Activated naive CD8-positive, alpha-beta T cell treated with anti-CD3 and anti-CD28 coated beads, Interleukin-2, amount 50 U/mL, for 16 hours (primary cell): Measurements from ENCODE around the gene PDCD1LG2.
"Not testable (repeated sequence)": the region's sequence is repeated elsewhere in the genome, so short reads cannot be mapped to it uniquely, and the experiment has no call there.

ENCODE experiments used
- DNase-seq: peaks from one replicate; pipeline ENCODE4 v3.0.0-alpha.2; 2020; ENCODE audit warnings: low read depth, low spot score

The PDCD1LG2 gene

DNA sequence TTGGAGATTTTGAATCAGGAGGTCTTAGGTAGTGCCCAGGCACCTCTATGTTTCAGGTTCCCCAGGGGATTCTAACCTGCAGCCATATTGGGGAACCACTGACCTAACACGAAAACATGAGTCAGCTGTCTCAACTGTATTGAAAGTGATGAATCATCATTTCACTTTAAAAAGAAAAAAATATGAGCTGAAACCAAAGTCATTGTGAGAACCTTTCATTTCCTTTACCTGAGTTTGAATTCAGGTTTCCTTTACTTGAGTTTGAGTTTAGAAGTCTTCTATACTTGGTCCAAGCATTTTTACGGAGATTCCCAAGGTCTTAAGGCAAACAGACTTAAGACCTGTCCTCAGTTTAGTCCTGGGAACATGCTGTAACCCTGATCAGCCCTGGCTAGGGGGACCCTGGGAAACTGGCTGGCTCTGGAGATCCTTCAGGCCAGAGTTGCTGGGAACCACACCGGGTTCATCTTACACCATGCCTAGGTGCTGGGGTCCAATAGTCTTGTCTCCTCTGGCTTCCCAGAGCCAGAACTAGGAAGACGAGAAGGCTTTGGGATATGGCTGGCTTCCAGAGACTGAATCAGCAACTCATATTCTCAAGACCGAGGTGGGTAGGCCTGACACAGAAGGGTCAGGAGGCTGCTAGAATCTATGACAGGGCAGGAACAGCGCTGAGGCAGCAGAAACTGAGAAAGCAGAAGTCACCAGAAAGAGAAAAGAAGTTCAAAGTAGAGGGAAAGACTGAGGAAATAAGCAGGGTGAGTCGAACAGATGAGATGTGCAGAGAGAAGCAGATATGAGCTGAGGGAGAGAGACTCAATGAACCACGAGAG is 16.4 kb upstream of the PDCD1LG2 start:
- no peak for DNase-seq

DNA sequence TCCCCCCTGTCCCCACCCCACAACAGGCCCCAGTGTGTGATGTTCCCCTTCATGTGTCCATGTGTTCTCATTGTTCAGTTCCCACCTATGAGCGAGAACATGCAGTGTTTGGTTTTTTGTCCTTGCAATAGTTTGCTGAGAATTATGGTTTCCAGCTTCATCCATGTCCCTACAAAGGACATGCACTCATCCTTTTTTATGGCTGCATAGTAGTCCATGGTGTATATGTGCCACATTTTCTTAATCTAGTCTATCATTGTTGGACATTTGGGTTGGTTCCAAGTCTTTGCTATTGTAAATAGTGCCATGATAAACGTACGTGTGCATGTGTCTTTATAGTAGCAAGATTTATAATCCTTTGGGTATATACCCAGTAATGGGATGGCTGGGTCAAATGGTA is 15.6 kb upstream of the PDCD1LG2 start:
- DNase-seq = not testable (repeated sequence)

DNA sequence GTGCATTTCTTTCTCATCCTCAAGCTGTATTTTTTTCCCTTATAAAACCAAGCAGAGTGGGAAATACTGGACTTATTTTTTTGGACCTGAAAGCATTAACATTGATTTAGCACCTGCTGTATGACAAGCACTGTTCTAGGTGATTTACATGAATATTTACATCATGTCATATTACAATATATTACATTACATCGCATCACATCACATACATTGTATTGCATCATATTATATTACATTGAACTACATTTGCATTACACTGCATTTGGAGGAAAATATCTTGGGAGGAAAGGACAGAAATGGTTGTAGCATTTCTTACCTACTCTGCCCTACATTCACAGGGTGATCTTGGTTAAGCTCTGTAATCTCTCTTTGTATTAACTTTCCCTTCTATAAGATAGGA is 11.2 kb upstream of the PDCD1LG2 start:
- no peak for DNase-seq

- no peak for DNase-seq
Measured at GRCh38 chr9:5499889-5500398, 10.4 kb upstream of the PDCD1LG2 start.

GRCh38 chr9:5500441-5501235 is 9.7 kb upstream of the PDCD1LG2 start:
- DNase-seq = no peak

- no peak for DNase-seq
Measured at GRCh38 chr9:5502553-5502952, 7.8 kb upstream of the PDCD1LG2 start.

DNA sequence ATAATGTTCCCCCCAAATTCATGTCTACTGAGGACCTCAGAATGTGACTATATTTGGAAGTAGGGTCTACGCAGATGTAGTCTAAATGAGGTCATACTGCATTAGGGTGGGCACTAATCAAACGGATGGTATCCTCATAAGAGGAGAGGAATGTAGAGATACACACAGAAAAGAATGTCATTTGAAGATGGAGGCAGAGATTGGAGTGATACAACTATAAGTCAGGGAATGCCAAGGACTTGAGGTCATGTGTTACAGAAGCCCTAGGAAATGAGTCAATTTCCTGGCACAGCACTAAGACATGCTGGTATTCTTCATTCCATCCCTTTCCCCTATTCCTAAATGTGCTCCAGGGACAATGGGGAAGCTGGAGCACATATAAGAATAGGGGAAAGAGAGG is 758 bp upstream of the PDCD1LG2 start:
- no peak for DNase-seq

- no peak for DNase-seq
Measured at GRCh38 chr9:5510989-5511388, 658 bp downstream of the PDCD1LG2 start.

DNA sequence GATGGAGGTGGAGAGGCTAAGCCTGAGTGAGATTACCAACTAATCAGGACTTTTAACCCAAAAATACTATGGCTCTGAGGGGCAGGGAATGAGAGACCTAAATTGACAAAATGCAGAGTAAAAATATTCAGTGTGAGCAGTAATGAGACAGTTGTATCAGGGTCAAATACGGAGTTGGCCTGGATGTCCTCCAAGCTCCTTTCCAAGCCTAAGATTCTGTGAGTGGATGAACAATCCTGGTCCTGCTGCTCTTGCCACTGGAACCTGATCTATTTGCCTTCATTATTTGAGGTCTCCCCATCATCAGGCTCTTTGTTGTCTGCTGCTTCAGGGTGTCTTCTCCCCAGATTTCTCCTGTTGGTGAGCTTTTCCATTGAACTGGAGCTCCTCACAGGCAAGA is 1.1 kb downstream of the PDCD1LG2 start:
- DNase-seq = no peak

GRCh38 chr9:5511935-5512580 is 1.7 kb downstream of the PDCD1LG2 start:
- DNase-seq = no peak

- DNase-seq = no peak
Measured at GRCh38 chr9:5512658-5513452, 2.5 kb downstream of the PDCD1LG2 start.

DNA sequence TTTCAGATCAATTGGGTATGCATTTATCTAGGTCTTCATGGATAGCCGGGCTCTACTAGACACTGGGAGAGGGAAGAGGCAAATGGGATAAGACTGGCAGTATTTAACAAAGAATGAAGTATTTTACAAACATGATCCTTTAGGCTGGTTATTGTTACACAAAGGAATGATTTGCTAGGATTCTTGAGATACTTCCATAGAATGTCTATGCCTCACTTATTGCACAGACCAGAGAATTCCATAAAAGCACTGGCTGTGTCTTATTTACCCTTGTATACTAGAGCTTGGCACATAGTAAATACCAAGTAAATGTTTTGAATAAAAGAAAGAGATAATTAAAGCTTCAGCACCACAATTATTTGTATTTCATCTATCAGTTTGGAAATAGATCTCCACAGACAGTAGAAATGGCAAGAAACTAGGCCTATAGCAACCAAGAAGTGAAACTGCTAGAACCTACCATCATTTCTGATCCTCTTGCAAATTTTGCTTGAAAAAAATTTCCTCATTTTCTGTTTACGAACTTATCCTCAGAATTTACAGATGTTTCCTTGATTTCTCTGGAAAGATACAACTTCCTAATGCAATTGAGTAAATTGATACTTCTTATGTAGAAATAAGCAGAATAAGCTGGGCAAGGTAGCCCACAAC is 3.8 kb downstream of the PDCD1LG2 start:
- DNase-seq = no peak

DNA sequence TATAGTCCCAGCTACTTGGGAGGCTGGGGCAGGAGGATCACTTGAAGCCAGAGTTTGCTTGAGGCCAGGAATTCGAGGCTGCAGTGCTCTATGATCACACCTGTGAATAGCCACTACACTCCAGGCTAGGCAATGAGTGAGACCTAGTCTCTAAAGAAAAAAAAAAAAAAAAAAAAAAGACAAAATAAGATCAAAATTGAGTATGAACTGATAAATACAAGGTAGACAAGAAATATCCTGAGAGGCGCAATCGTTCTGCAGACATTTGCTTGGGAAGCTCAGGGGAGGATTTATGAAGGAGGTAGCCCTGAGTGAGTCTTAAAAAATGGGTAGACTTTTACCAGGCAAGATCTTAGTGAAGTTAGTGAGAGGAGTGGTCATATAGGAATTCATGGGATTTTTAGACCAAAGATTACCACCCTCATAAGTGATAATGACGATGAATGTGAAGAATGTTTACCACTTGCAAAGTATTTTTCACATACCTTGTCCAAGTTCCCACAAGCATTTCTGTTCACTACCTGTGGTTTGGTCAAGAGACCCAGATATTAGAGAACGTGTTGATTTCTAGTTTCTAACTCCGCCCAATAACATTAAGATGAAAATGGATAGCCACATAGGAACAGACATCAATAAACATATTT is 4.4 kb downstream of the PDCD1LG2 start:
- no peak for DNase-seq

DNA sequence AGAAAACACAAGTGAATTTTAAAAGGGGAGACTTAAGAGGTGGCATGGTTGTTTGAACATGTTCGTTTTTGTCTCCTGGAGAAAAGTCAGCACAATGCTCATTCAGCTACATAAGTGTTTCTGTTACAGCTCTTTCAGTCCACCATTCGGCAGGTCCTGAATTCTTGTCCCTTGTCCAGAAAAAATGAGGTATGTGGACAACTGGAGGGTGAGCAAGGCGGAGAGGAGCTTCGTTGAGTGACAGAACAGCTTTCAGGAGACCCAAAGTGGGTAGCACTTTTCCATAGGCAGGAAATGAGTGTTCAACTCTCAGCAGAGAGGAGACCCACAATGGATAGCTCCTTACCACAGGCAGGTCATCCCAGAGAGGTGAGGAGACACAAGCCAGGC is 4.9 kb downstream of the PDCD1LG2 start:
- DNase-seq = no peak

DNA sequence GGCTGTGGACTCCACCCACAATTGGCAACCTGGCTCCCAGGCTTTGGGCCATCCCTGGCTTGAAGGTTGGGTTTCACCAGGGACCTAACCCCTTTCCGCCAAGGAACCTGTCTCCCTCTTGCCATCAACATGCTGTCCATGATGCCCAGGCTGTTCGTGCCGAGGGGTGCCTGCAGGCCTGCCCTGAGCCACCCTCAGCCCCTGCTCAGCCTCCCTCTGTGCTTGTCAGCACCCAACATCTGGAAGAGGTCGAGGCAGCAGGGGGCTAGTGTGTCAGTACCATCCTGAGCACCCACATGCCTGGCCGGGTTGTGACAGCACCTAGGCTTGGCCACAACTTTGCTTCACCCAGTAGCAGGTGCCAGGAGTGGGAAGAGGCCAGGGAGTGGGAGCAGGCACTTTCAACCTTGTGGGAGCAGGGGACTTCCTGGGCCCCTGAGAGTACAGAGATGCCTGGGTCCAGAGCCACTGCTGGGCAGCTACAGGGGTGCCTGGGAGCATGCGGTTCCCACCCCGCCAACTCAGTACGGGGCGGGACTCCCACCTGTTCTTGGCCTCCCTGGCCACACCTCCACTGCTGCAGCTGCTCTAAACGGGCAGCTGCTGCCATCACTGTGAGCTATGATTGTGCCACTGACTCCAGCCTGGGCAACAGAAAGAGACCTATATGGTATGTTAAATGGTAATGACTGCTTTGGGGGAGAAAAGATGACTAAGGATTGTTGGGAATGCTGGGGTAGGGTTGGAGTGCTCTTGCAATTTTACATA is 6.3 kb downstream of the PDCD1LG2 start:
- no peak for DNase-seq

DNA sequence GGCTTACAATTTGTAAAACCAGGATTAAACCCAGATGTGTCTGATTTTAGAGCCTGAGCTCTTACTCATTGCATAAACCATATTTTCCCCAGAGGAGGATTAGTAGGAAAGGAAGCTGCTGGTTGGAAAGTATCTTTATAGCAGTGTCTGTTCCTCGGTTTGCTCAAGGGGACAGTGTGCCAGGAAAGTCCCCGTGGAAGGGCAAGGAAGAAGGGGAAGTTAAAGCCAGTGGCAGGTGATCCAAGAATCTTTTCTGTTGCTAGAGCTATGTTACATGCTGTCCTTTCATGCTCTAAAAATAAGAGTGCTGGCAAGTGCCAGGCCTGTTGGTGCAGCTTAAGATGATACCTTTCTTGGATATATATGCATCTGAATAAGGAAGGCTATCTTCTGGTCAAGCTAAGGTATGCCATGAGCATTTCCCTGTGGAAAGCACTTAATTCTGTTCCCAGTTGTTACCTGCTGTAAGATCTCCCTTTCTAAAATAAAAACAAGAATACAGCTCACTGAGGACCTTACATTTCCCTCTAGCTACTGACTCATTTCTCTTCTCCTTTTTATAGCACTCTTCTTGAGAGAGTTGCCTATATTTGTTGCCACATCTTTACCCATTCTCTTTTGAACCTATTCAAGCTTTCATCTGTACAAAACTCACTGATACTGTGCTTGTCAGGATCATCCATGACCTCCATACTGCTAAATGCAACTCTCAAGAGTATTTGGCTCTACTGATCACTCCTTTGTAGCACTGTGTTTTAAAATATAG is 8.0 kb downstream of the PDCD1LG2 start:
- no peak for DNase-seq

- DNase-seq = no peak
Measured at GRCh38 chr9:5518937-5519319, 8.6 kb downstream of the PDCD1LG2 start.

GRCh38 chr9:5524090-5524489 is 13.8 kb downstream of the PDCD1LG2 start:
- DNase-seq = no peak

DNA sequence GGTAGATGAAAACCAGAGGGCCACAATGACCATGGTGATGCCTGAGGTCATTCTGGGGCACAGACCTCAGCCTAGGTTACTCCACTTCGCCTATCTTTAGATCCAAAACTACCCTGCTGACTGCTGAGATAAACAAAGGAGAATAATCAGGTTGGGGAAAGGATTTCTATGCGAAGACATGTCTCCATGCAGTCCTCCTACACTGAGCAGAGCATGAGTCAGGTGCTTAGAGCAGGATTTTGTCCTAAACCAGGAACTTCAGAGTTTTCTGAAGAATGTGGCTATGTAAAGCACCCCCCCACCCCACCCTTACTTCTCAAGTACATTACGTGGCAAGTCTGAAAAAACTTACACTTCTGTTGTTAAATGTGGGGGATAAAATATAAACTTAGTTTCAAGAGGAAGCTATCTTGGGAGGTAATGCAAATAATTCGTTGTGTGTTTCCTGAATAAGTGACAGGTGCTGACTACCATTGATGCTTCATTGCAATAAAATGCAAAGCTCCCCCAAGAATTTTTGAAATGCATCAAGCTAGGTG is 19.4 kb downstream of the PDCD1LG2 start:
- DNase-seq = no peak
